IPS-NIHi7 (cell line): ENCODE measurements around the gene DPF3.

Source experiments
- DNase-seq: peaks from one replicate; pipeline ENCODE4 v3.0.0; 2012; ENCODE audit warnings: mixed read lengths; ENCODE audit errors: extremely low spot score

Gene DPF3

GRCh38 chr14:72682188-72682587 is 211.7 kb downstream of the DPF3 start:
- no peak for DNase-seq

DNA sequence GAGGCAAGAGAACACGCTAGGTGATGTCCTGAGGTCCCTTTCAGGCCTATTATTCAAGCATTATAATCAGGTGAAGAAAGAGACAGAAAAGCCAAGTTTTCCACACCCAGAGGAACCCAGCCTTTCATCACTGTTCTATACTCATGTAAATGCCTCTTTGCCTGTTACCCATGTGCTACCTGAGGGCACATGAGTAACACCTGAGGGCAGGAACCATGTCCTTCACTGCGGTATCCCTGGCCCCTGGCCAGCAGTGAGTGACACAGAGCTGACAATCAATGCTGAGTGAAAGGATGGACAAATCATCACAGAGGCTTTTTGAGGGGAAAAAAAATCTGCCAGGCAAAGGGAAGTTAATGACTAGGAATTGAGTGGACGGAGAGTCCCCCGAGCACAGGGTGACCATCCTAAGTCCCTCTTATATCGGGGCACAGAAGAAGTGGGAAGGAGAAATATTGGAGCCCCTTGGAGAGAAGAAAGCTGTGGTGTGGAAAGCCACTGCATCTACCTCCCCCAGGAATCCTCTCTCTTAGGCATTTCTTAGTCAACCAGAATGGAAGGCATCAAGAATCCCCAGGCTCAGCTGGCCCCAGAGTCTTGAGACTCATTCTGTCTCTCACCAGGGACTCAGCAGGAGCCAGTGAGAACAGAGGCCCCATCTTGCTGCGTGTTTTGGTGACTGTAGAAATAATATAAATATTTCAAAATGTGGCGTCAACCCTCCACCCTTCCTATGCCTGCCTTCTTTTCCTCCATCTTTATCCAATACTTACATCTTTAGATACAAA is 212.9 kb downstream of the DPF3 start:
- no peak for DNase-seq

DNA sequence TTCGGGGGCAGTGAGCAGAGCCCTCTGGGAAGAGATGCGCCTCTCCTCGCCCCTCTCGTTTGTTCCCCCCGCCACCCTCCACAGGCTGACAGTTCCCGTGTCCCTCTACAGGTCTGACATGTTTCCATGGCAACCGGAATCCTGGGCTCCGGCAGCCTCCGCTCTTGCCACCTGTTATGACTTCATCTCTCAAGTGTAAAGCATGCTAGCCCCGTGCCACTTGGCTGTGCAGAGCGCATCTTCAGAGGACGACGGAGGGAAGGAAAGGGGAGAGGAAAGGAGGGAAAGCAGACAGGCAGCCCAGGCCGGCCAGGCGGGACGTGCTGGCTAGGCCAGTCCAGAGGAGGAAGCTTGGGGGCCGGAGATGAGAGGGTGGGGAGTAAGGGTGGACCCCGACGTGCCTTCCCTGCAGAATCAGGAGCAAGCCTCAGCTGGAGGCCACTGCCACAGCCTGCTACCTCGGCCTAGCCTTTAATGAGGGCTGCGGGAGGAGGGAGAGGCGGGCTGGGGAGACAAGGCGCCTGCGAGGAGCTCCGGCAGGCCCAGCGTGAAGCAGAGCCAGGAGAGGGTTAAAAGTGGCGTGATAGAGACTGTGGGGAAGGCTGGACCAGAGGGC is 214.3 kb downstream of the DPF3 start:
- no peak for DNase-seq

GRCh38 chr14:72679141-72679535 is 214.8 kb downstream of the DPF3 start:
- DNase-seq = no peak

- DNase-seq = no peak
These were observed 215.5 kb downstream of the DPF3 start for GRCh38 chr14:72678356-72678755.

GRCh38 chr14:72677664-72678063 is 216.2 kb downstream of the DPF3 start:
- DNase-seq = no peak

DNA sequence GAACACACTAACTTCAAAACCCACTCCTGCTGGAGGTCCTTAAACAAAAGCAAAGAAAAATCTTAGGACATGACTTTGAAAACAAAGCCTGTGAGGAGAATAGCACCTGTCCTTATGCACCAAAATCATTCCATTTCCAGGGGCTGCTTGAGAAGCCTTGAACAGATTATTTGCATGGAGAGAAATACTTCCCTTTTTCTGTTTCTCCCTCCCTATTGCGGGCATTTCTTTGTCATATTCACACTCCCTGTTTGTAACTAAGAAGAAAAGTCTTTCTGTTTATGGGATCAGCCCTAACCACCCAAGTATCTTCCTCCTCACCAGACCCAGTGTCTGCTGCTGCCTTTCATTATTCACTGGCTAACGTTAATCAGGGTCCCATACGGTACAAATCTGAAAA is 218.8 kb downstream of the DPF3 start:
- DNase-seq = no peak

DNA sequence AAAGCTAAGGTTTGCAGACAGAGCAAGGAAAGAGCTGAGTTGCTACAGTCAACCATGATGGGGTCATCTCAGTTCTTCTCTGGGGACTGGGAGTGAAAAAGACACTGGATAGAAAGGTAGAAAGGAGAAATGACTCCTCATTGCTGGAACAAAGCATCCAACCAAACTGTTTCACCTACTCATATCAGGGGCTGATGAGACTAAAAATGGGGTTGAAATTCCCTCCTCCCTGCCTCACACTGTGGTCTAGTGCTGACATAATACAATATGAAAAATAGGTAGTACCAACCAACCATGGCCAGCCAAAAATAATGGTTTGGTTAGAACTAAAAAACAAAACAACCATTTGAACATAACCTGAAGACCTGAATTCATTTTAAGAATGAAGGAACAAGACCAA is 220.7 kb downstream of the DPF3 start:
- DNase-seq = no peak

DNA sequence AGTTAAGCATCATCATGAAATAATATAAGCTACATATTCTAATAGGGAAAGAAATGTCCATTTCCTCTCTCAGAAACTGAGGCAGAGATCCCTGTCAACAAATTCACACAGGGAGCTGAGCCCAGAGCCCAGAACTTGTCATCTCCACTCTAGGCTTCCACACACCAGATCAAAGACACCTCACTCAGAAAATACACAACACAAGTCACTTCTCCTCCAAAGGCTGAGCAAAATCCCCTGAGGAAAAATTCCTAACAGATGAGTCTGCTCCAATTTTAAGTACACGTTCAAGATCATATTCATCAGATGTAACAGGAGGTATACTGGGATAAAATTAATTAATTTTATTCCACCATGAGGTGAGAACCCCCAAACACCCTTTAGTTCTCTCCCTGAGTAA is 227.3 kb downstream of the DPF3 start:
- DNase-seq = no peak

- no peak for DNase-seq
These were observed 228.6 kb downstream of the DPF3 start for GRCh38 chr14:72665259-72665658.

DNA sequence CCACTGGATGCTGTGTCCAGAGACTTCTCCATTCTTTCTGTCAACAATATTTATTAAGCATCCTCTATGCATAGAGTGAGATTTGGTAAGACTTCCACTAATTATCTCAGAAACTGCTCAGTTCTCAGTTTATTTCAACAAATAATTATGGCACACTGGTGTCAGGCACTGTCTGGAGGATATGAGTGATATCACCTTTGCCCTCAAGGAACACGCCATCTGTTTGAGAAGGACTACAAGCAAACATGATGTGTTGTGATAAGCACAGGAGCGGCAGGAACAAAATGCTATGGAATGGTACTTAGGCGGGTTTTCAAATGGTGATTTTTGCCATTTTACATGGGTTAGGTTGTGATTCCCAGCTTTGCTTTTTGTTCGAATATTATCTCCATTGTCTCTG is 229.2 kb downstream of the DPF3 start:
- no peak for DNase-seq

DNA sequence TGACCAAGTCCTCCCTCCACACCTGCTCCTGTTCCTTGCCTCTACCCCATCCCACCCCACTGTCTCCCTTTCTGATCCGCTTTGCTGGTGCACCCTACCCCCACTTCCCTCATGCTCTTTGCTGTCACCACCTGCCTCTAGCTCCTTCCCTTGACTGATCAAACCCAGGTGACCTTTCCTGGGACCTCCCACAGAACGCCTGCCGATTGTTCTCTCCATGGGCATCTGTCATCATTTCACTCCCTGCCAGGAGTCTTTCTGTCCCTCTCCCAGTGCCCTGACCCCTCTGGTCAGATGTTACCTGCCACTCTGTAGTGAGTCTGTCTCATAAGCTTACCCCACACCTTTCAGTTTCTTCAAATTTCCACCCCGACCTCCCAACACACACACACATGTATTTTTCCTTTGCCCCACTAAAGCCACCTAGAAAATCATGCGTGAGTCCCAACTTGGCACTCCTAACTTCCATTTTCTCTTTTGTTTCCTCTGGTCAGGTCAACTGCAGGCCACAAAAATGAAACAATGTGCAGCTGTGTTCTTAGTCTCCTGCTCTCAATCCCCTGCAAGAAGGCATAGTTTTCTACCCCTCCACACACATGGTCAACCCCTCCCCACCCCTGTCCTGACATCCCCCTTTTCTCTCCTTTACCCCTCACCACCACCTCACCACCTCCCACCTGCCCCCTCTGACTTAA is 229.8 kb downstream of the DPF3 start:
- no peak for DNase-seq

DNA sequence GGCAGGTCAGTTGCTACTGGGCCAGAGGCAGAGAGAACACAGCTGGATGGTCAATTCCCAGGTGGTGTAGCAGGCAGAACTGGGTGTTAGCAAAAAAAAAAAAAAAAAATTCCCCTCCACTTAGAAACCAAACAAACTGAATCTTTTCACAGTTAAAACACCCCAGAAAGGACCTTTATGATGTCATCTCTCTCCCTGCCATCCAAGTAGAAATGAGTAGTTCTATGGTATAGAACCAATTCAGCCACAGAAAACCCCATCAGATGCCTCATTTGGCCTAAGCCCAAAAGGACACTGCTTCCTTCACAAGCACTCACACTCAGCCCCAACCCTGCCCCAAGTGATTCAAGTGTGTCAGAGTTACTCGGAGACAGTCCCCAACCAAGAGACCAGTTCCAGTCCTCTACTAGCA is 230.8 kb downstream of the DPF3 start:
- no peak for DNase-seq

DNA sequence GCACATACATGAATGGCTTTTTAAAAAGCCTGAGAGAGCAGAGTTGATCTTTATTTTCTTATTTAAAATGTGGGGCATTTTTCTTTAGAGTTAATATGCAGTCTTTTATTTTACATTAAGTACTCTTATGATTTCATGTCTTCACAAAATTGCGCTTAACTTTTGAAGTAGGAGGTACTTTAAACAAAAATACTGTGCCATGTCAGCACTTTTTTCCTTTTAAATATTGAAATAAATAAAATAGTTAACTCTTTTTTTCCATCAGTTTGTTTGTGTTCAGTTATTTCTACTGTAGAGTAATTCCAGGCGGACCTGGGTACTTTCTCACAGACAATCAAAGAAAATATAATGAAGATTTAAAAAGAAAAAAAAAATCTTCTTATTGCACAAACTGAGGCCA is 231.7 kb downstream of the DPF3 start:
- DNase-seq = no peak

GRCh38 chr14:72657214-72657921 is 236.5 kb downstream of the DPF3 start:
- DNase-seq = no peak

- no peak for DNase-seq
These were observed 240.9 kb downstream of the DPF3 start for GRCh38 chr14:72653026-72653425.

- no peak for DNase-seq
These were observed 241.7 kb downstream of the DPF3 start for GRCh38 chr14:72652179-72652578.

GRCh38 chr14:72651714-72652113 is 242.2 kb downstream of the DPF3 start:
- DNase-seq = no peak

DNA sequence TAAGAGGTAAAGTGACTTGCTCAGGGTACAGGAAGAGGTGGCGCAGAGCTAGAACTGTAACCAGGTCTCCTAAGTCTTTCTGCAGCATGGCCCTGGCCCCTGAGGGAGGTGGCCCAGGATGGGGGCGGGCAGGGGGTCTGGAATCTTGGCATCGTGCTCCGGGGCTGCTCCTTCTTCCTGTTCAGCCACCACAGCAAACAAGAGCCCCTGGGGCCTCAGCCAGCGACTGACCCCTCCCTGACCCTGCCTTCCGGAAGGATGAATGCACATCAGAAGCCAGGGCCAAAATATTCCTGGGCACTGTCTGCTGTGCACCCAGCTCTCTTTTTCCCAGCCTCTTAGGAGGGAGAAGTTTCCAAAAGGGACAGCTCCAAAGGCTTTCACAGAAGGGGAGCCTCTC is 242.8 kb downstream of the DPF3 start:
- DNase-seq = no peak

- DNase-seq = no peak
These were observed 244.2 kb downstream of the DPF3 start for GRCh38 chr14:72649603-72650227.

- DNase-seq = no peak
These were observed 246.1 kb downstream of the DPF3 start for GRCh38 chr14:72647782-72648181.
